LHCN-M2 (cell line): ENCODE measurements around the gene SYNPR. TPM values are rescaled to one million over a fixed set of nuclear protein-coding genes. Genes with fewer than 3 reads are reported as not detected.
A peak's percentile ranks its signal among the peaks of the same experiment; 100 is the strongest.

Experiments
- DNase-seq: peaks from one replicate; pipeline ENCODE4 v3.0.0-alpha.2; 2012; ENCODE audit warnings: low read depth
- total RNA-seq: library from RNA; depleted of rRNA; stranded (reverse); fragments of >200 nt; gene quantifications from 2 replicates; pipeline ENCODE4 v1.2.3, GENCODE V29; 2014

The SYNPR gene
- total RNA-seq, 1 experiment from 2014 or later = not detected

- DNase-seq = no peak
Measured at GRCh38 chr3:63384382-63384781, 106.3 kb downstream of the SYNPR start.

- DNase-seq = no peak
Measured at GRCh38 chr3:63385629-63386028, 107.5 kb downstream of the SYNPR start.

- no peak for DNase-seq
Measured at GRCh38 chr3:63386568-63386967, 108.5 kb downstream of the SYNPR start.

GRCh38 chr3:63387568-63387967, 109.5 kb downstream of the SYNPR start:
- DNase-seq = peak; percentile 2

GRCh38 chr3:63390710-63391230, 112.7 kb downstream of the SYNPR start:
- no peak for DNase-seq

GRCh38 chr3:63395960-63396359, 117.9 kb downstream of the SYNPR start:
- DNase-seq = no peak

GRCh38 chr3:63400246-63400860, 122.2 kb downstream of the SYNPR start:
- no peak for DNase-seq

- DNase-seq = no peak
Measured at GRCh38 chr3:63405882-63406281, 127.8 kb downstream of the SYNPR start.

GRCh38 chr3:63413523-63413922, 135.4 kb downstream of the SYNPR start:
- no peak for DNase-seq

GRCh38 chr3:63414607-63415006, 136.5 kb downstream of the SYNPR start:
- no peak for DNase-seq

- no peak for DNase-seq
Measured at GRCh38 chr3:63429905-63430304, 151.8 kb downstream of the SYNPR start.

GRCh38 chr3:63430875-63431274, 152.8 kb downstream of the SYNPR start:
- no peak for DNase-seq

- DNase-seq = no peak
Measured at GRCh38 chr3:63437858-63438257, 159.8 kb downstream of the SYNPR start.

- no peak for DNase-seq
Measured at GRCh38 chr3:63438826-63439371, 160.8 kb downstream of the SYNPR start.

- no peak for DNase-seq
Measured at GRCh38 chr3:63441262-63441661, 163.2 kb downstream of the SYNPR start.

GRCh38 chr3:63442918-63443317, 164.8 kb downstream of the SYNPR start:
- no peak for DNase-seq

GRCh38 chr3:63450023-63450422, 171.9 kb downstream of the SYNPR start:
- DNase-seq = no peak

GRCh38 chr3:63450634-63451363, 172.7 kb downstream of the SYNPR start:
- no peak for DNase-seq

GRCh38 chr3:63456901-63457300, 178.8 kb downstream of the SYNPR start:
- no peak for DNase-seq

GRCh38 chr3:63458405-63458804, 180.3 kb downstream of the SYNPR start:
- DNase-seq = no peak

- no peak for DNase-seq
Measured at GRCh38 chr3:63462732-63463131, 184.6 kb downstream of the SYNPR start.

GRCh38 chr3:63467392-63467791, 189.3 kb downstream of the SYNPR start:
- no peak for DNase-seq

- no peak for DNase-seq
Measured at GRCh38 chr3:63470745-63471144, 192.6 kb downstream of the SYNPR start.
